GM23338 (cell line): ENCODE data around the gene PTH2.

Experiments
- CREB1 ChIP-seq: fragments of 250-450 bp; sonication (Bioruptor Pico); IDR thresholded peaks from 2 replicates; pipeline ENCODE4 v1.5.0; 2020; ENCODE audit warnings: low read depth, mild to moderate bottlenecking, moderate library complexity
- EZH2 ChIP-seq: fragments of 200-600 bp; sonication (generic); IDR thresholded peaks from one replicate; pipeline ENCODE4 v1.8.0; 2017; ENCODE audit warnings: antibody characterized with exemption, mild to moderate bottlenecking, low read depth; ENCODE audit not compliant: unreplicated experiment
- EZH2phosphoT487 ChIP-seq: fragments of 200-600 bp; sonication (generic); IDR thresholded peaks from one replicate; pipeline ENCODE4 v1.8.1; 2018; ENCODE audit warnings: antibody characterized with exemption; ENCODE audit not compliant: unreplicated experiment
- JUNB ChIP-seq: IDR thresholded peaks from one replicate; pipeline ENCODE4 v1.6.1; 2016; ENCODE audit warnings: antibody characterized with exemption; ENCODE audit not compliant: unreplicated experiment
- POLR2AphosphoS5 ChIP-seq: IDR thresholded peaks from 2 replicates; pipeline ENCODE4 v1.6.1; 2016; ENCODE audit warnings: antibody characterized with exemption, low read depth
- REST ChIP-seq: IDR thresholded peaks from one replicate; pipeline ENCODE4 v1.6.1; 2018; ENCODE audit warnings: antibody characterized with exemption; ENCODE audit not compliant: unreplicated experiment
- STAT1 ChIP-seq: IDR thresholded peaks from one replicate; pipeline ENCODE4 v1.6.1; 2016; ENCODE audit warnings: antibody characterized with exemption; ENCODE audit not compliant: unreplicated experiment
- TF ChIP-seq, protein P1 (sequence below), 2 experiments: fragments of 200-600 bp in 1 of 2; sonication (generic) in 1 of 2; conservative IDR thresholded peaks; 2 replicates each; pipeline versions ENCODE4 v1.5.1 to v1.6.1; 2016 to 2017; ENCODE audit warnings: antibody characterized with exemption in 2 of 2, low read depth in 2 of 2, mild to moderate bottlenecking in 2 of 2, moderate library complexity in 1 of 2
- TF ChIP-seq, protein P2 (sequence below): IDR thresholded peaks from 2 replicates; pipeline ENCODE4 v1.6.1; 2016; ENCODE audit warnings: antibody characterized with exemption

GRCh38 chr19:49380391-49380790 lies 42.9 kb downstream of the PTH2 start:
- no peak for TF ChIP-seq JUNB
- no peak for TF ChIP-seq POLR2AphosphoS5
- TF ChIP-seq, protein P1, sequence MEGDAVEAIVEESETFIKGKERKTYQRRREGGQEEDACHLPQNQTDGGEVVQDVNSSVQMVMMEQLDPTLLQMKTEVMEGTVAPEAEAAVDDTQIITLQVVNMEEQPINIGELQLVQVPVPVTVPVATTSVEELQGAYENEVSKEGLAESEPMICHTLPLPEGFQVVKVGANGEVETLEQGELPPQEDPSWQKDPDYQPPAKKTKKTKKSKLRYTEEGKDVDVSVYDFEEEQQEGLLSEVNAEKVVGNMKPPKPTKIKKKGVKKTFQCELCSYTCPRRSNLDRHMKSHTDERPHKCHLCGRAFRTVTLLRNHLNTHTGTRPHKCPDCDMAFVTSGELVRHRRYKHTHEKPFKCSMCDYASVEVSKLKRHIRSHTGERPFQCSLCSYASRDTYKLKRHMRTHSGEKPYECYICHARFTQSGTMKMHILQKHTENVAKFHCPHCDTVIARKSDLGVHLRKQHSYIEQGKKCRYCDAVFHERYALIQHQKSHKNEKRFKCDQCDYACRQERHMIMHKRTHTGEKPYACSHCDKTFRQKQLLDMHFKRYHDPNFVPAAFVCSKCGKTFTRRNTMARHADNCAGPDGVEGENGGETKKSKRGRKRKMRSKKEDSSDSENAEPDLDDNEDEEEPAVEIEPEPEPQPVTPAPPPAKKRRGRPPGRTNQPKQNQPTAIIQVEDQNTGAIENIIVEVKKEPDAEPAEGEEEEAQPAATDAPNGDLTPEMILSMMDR (conservative IDR thresholded peaks at IDR 0.05; ENCODE audit: low read depth in 2 of 2) = no peak
- no peak for TF ChIP-seq REST
- no peak for TF ChIP-seq EZH2
- no peak for TF ChIP-seq EZH2phosphoT487
- no peak for TF ChIP-seq CREB1
- no peak for TF ChIP-seq STAT1
- TF ChIP-seq, protein P2, sequence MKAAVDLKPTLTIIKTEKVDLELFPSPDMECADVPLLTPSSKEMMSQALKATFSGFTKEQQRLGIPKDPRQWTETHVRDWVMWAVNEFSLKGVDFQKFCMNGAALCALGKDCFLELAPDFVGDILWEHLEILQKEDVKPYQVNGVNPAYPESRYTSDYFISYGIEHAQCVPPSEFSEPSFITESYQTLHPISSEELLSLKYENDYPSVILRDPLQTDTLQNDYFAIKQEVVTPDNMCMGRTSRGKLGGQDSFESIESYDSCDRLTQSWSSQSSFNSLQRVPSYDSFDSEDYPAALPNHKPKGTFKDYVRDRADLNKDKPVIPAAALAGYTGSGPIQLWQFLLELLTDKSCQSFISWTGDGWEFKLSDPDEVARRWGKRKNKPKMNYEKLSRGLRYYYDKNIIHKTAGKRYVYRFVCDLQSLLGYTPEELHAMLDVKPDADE = no peak
